Upper lobe of left lung (tissue), 6 donors: ENCODE data around the gene GRIK1. TPM values are rescaled to one million over a fixed set of nuclear protein-coding genes. Genes with fewer than 3 reads are reported as not detected.
A peak's percentile ranks its signal among the peaks of the same experiment; 100 is the strongest.

Experiments
- ATAC-seq, 2 donors: fragments of 200-7000 bp; cut with Tn5 transposase; one replicate each; pipeline ENCODE4 v1.9.1; 2022; ENCODE audit warnings: mild to moderate bottlenecking in 2 of 2, moderate library complexity in 2 of 2; ENCODE audit not compliant: low FRiP score in 2 of 2
- DNase-seq, 2 donors: peaks; one replicate each; pipeline ENCODE4 v3.0.0-alpha.2; 2019 to 2020
- H3K27ac ChIP-seq, 4 donors: fragments of 200-600 bp; sonication (generic); one replicate each; pipeline ENCODE4 v1.5.1; 2016 to 2019
- H3K27me3 ChIP-seq, 4 donors: fragments of 200-600 bp; sonication (generic); one replicate each; pipeline ENCODE4 v1.5.1; 2017 to 2019
- H3K36me3 ChIP-seq, 4 donors: fragments of 200-600 bp; sonication (generic); one replicate each; pipeline ENCODE4 v1.5.1; 2016 to 2019
- H3K4me1 ChIP-seq, 4 donors: fragments of 200-600 bp; sonication (generic); one replicate each; pipeline ENCODE4 v1.5.1; 2018 to 2019
- H3K4me3 ChIP-seq, 4 donors: fragments of 200-600 bp; sonication (generic); one replicate each; pipeline ENCODE4 v1.5.1; 2017 to 2019; ENCODE audit warnings: mild to moderate bottlenecking in 2 of 4, moderate library complexity in 1 of 4
- H3K9me3 ChIP-seq, 4 donors: fragments of 200-600 bp; sonication (generic); one replicate each; pipeline ENCODE4 v1.5.1; 2018 to 2019
- EP300 ChIP-seq, 4 donors: sonication (generic); formaldehyde crosslinking; IDR thresholded peaks; one replicate each; pipeline ENCODE4 v1.5.1; 2017; ENCODE audit warnings: antibody characterized with exemption in 4 of 4, control low read depth in 2 of 4
- POLR2A ChIP-seq, 4 donors: fragments of 450-650 bp; IDR thresholded peaks; one replicate each; pipeline ENCODE4 v1.5.1; 2016 to 2017; ENCODE audit warnings: antibody characterized with exemption in 4 of 4, mild to moderate bottlenecking in 2 of 4
- POLR2AphosphoS5 ChIP-seq, 2 donors: sonication (generic); formaldehyde crosslinking; IDR thresholded peaks; one replicate each; pipeline ENCODE4 v1.5.1; 2017; ENCODE audit warnings: antibody characterized with exemption in 2 of 2
- WGBS, 2 donors: methylation state at CpG; one replicate each; pipeline ENCODE4 v1.1.5; 2017 to 2018; 5-methylcytosine and 5-hydroxymethylcytosine counted together
- total RNA-seq, 6 donors: library from RNA; depleted of rRNA in 4 of 6; stranded (reverse); fragments of >200 nt in 4 of 6; gene quantifications; one replicate each; pipeline versions ENCODE4 v1.1.0 to v1.2.1, GENCODE V29; 2016 to 2021
- TF ChIP-seq, protein P1 (sequence below), 6 experiments: fragments of 450-650 bp in 4 of 6; fragments of 200-600 bp in 2 of 6; sonication (generic) in 2 of 6; IDR thresholded peaks; one replicate each; pipeline ENCODE4 v1.5.1; 2016 to 2019; ENCODE audit warnings: antibody characterized with exemption in 6 of 6
- donor health status: DM: no; HTN: no; CAD: no; lungs with moderate emphysema.
- donor health status: DM: no; HTN: yes; CAD: no; lungs with severe emphysema.

Gene GRIK1
- total RNA-seq, 6 donors from 2014 or later: 0.15 TPM; not detected in 5

DNA sequence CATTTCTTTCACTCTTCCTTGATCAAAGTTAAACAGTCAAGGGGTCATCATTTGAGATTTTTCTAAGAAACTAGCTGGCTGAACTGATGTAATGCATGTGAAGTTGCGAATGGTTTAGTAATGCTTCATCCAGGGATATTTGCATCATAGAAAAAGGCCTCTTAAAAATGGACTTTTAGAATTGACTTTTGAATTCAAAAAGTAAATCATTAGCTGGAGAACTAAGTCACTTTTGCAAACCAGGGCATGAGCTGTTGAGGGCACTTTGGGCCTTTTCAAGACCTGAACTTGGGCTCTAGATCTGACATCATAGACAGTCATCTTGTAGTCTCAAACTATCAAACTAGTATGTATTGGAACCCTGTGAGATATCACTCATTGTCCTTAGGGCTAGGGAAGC lies 85.0 kb downstream of the GRIK1 start:
- DNase-seq: no peak
- 95 to 100% methylated on average over 1 of the region's 1 CpG for WGBS, 2 donors
- H3K36me3 ChIP-seq: no peaks in the 10 kb centered on the region
- H3K9me3 ChIP-seq: no peaks in the 10 kb centered on the region
- H3K4me1 ChIP-seq: no peaks in the 10 kb centered on the region
- no peak overlapping the region for H3K4me3 ChIP-seq
- no peak overlapping the region for H3K27ac ChIP-seq
- ATAC-seq: no peak
- H3K27me3 ChIP-seq: no peaks in the 10 kb centered on the region
- TF ChIP-seq, protein P1, sequence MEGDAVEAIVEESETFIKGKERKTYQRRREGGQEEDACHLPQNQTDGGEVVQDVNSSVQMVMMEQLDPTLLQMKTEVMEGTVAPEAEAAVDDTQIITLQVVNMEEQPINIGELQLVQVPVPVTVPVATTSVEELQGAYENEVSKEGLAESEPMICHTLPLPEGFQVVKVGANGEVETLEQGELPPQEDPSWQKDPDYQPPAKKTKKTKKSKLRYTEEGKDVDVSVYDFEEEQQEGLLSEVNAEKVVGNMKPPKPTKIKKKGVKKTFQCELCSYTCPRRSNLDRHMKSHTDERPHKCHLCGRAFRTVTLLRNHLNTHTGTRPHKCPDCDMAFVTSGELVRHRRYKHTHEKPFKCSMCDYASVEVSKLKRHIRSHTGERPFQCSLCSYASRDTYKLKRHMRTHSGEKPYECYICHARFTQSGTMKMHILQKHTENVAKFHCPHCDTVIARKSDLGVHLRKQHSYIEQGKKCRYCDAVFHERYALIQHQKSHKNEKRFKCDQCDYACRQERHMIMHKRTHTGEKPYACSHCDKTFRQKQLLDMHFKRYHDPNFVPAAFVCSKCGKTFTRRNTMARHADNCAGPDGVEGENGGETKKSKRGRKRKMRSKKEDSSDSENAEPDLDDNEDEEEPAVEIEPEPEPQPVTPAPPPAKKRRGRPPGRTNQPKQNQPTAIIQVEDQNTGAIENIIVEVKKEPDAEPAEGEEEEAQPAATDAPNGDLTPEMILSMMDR (IDR thresholded peaks at IDR 0.05): no peak
- TF ChIP-seq POLR2AphosphoS5 (IDR thresholded peaks at IDR 0.05) (no peak), EP300 (IDR thresholded peaks at IDR 0.05) (no peak), POLR2A (IDR thresholded peaks at IDR 0.05) (no peak)

DNA sequence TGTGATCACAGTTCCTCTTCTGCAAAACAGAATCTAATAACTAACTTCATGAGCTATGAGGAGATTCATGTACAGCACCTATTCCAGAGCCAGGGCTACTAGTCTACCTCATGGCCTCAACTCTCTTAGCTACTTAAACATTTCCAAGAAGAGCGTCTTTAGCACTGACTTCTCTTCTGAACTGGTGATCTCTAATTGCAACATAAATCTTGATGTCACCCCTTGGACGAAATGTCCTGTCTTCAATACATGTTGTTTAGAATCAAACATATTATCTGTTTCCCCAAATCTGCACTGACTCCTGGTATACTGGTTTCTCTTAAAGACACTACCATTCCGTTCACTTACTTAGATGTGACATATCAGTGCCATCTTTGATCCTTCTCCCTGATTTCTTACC lies 88.2 kb downstream of the GRIK1 start:
- Histone ChIP-seq H3K9me3 (no peaks in the 10 kb centered on the region), H3K27ac (no peak overlapping the region), H3K4me1 (no peaks in the 10 kb centered on the region), H3K27me3 (no peaks in the 10 kb centered on the region), H3K36me3 (no peaks in the 10 kb centered on the region), H3K4me3 (no peak overlapping the region)
- TF ChIP-seq POLR2AphosphoS5 (IDR thresholded peaks at IDR 0.05) (no peak), EP300 (IDR thresholded peaks at IDR 0.05) (no peak), POLR2A (IDR thresholded peaks at IDR 0.05) (no peak)
- TF ChIP-seq, protein P1 (IDR thresholded peaks at IDR 0.05): no peak
- no peak for ATAC-seq
- no peak for DNase-seq
- WGBS, 2 donors: 53 to 59% methylated on average over 3 of the region's 3 CpGs

DNA sequence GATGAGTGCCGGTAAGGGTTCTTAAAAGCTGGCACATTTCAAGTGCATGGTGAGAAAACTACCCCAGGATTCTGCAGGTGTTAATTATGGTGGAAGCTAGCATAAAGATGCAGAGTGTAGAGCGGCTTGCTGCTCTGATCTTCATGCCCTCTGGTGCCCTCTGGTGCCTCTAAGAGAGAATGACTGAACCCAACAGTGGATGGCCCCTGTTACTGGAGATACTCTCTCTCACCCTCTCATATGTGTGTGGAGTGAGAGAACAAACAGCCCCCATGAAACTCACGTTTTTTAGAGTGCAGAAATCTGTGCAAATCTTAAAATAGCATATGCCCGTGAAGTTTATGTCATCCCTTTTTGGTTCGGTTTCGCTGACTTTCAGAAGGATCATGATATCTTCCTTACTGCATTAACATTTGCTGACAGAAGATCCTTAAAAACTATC lies 90.0 kb downstream of the GRIK1 start:
- peak; percentile 87 to 92 for ATAC-seq
- WGBS, 2 donors: 39% methylated on average over 6 of the region's 6 CpGs
- H3K27ac ChIP-seq: no peak overlapping the region

DNA sequence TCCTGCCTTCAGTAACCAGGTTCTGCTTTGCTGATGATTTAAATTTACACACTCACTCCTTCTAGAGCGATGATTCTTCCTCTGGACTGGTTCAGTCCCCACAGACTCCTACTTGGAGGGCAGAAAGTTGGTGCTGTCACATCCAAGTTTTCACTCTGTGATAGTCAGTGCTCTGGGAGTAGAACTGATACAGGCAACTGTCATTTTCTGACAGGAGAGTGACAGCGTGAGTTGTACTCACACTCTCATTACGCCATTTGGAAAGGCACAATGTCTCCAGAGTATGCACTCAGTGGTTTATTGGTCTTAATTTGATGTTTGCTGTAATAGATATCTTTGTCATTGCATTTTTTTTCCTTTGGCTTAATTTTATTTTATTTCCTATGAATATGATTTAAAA lies 96.0 kb downstream of the GRIK1 start:
- WGBS, 2 donors: 90 to 93% methylated on average over 3 of the region's 3 CpGs

More for the DNA sequence above, 90.0 kb downstream of the GRIK1 start:
- H3K9me3 ChIP-seq: no peaks in the 10 kb centered on the region
- no peak overlapping the region for H3K4me3 ChIP-seq
- H3K36me3 ChIP-seq: no peaks in the 10 kb centered on the region
- peak in 1 of 2 donors; percentile 49 for DNase-seq
- H3K4me1 ChIP-seq: no peaks in the 10 kb centered on the region
- TF ChIP-seq, protein P1 (IDR thresholded peaks at IDR 0.05): peak; percentile 46 to 66 (median 56)
- no peak for TF ChIP-seq POLR2AphosphoS5 (IDR thresholded peaks at IDR 0.05)
- no peak for TF ChIP-seq EP300 (IDR thresholded peaks at IDR 0.05)
- TF ChIP-seq POLR2A (IDR thresholded peaks at IDR 0.05): no peak
- no peaks in the 10 kb centered on the region for H3K27me3 ChIP-seq

DNA sequence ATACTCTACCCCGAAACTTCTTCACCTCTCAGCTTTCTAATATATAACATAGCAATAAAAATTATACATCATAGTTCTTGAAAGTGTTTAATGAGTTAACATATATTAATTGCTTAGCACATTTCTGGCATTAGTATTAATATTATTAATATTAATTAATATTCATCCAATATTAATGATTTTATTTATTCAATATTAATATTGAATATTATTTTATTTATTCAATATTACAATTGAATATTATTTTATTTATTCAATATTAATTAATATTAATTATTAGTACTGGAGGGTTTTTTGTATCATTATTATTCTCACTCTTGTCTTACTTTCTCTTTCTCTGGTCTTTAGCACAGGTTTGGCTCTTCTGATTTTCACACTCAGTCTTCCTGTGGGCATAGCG lies 105.2 kb downstream of the GRIK1 start:
- TF ChIP-seq POLR2A (IDR thresholded peaks at IDR 0.05): no peak
- TF ChIP-seq EP300 (IDR thresholded peaks at IDR 0.05): no peak
- TF ChIP-seq, protein P1 (IDR thresholded peaks at IDR 0.05): no peak
- no peak for TF ChIP-seq POLR2AphosphoS5 (IDR thresholded peaks at IDR 0.05)
- H3K4me1 ChIP-seq: no peaks in the 10 kb centered on the region
- peaks cover 0 to 9% (median 2%) of the 10 kb centered on the region in 4 donors for H3K9me3 ChIP-seq
- H3K27ac ChIP-seq: no peak overlapping the region
- H3K36me3 ChIP-seq: no peaks in the 10 kb centered on the region
- no peak overlapping the region for H3K4me3 ChIP-seq
- no peak for DNase-seq
- no peaks in the 10 kb centered on the region for H3K27me3 ChIP-seq
- 65 to 85% methylated on average over 2 of the region's 2 CpGs for WGBS, 2 donors
- no peak for ATAC-seq

More for the DNA sequence above, 96.0 kb downstream of the GRIK1 start:
- no peak for ATAC-seq
- H3K27me3 ChIP-seq: no peaks in the 10 kb centered on the region
- H3K4me1 ChIP-seq: no peaks in the 10 kb centered on the region
- DNase-seq: no peak
- TF ChIP-seq EP300 (IDR thresholded peaks at IDR 0.05) (no peak), POLR2A (IDR thresholded peaks at IDR 0.05) (no peak), POLR2AphosphoS5 (IDR thresholded peaks at IDR 0.05) (no peak)
- TF ChIP-seq, protein P1 (IDR thresholded peaks at IDR 0.05): no peak
- no peaks in the 10 kb centered on the region for H3K9me3 ChIP-seq
- no peak overlapping the region for H3K27ac ChIP-seq
- H3K36me3 ChIP-seq: no peaks in the 10 kb centered on the region
- H3K4me3 ChIP-seq: no peak overlapping the region
